ENCODE results near the gene RIC8B.

RIC8B gene

DNA sequence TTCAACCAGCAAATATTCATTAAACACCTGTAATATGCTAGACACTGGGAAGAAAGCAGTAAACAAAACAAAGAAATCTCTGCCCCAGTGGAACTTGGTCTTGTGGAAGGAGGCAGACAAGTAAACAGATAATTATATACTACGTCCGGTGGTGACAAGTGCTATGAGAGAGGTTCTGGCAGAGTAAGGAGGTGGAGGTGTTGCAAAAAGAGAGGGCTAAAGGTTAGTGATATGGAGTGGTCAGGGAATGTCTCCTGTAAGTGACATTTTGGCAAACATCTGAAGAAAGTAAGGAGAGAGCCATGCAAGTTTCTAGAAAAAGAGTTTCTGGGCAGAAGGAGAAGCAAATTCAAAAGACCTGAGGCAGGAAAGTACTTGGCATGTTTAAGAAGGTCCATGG is 73.4 kb downstream of the RIC8B start:
- H3K4me2 ChIP-seq (ENCODE audit: low read length), result no peak overlapping the region
- H3K27me3 ChIP-seq (ENCODE audit: low read depth, low read length), result no peaks in the 10 kb centered on the region
- no peaks in the 10 kb centered on the region for H3K9me3 ChIP-seq (ENCODE audit: insufficient read depth, low read length)
- H3K27ac ChIP-seq (ENCODE audit: low read length), result no peak overlapping the region
- no peak for TF ChIP-seq EZH2phosphoT487 (IDR thresholded peaks at IDR 0.05; ENCODE audit: low read depth)
- TF ChIP-seq, protein P1, sequence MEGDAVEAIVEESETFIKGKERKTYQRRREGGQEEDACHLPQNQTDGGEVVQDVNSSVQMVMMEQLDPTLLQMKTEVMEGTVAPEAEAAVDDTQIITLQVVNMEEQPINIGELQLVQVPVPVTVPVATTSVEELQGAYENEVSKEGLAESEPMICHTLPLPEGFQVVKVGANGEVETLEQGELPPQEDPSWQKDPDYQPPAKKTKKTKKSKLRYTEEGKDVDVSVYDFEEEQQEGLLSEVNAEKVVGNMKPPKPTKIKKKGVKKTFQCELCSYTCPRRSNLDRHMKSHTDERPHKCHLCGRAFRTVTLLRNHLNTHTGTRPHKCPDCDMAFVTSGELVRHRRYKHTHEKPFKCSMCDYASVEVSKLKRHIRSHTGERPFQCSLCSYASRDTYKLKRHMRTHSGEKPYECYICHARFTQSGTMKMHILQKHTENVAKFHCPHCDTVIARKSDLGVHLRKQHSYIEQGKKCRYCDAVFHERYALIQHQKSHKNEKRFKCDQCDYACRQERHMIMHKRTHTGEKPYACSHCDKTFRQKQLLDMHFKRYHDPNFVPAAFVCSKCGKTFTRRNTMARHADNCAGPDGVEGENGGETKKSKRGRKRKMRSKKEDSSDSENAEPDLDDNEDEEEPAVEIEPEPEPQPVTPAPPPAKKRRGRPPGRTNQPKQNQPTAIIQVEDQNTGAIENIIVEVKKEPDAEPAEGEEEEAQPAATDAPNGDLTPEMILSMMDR (IDR thresholded peaks at IDR 0.05; ENCODE audit: low read depth, low read length), result no peak
- H3K9ac ChIP-seq (ENCODE audit: low read length), result no peak overlapping the region
- no peaks in the 10 kb centered on the region for H4K20me1 ChIP-seq (ENCODE audit: insufficient read depth, low read length)
- peaks cover 4% of the 10 kb centered on the region for H3K36me3 ChIP-seq (replicated peaks; ENCODE audit: low read depth, low read length)
- no peak overlapping the region for H2AFZ ChIP-seq (ENCODE audit: low read depth, low read length)
- H3K4me3 ChIP-seq (ENCODE audit: low read length), result no peak overlapping the region
- no peaks in the 10 kb centered on the region for H3K79me2 ChIP-seq (ENCODE audit: low read length)
- H3K4me1 ChIP-seq (ENCODE audit: low read length), result no peaks in the 10 kb centered on the region

DNA sequence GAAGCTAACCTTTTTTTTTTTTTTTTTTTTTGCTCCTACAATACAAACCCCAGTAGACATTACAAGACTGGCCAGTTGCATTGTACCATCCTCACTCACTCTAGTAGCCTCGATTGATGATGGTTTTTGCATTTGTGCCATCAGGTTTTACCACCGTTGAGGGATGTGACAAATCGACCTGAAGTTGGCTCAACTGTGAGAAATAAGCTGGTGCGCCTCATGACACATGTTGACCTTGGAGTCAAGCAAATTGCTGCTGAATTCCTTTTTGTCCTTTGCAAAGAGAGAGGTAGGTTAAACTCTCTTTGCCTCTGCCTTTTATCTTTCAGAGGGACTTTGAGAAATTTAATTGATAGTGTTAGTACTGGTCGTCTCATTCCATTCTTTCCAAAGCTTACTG is 76.8 kb downstream of the RIC8B start:
- H3K27ac ChIP-seq (ENCODE audit: low read length), result no peak overlapping the region
- H2AFZ ChIP-seq (ENCODE audit: low read depth, low read length), result no peak overlapping the region
- H3K79me2 ChIP-seq (ENCODE audit: low read length), result no peaks in the 10 kb centered on the region
- H3K36me3 ChIP-seq (replicated peaks; ENCODE audit: low read depth, low read length), result peaks cover 2% of the 10 kb centered on the region
- H3K9me3 ChIP-seq (ENCODE audit: insufficient read depth, low read length), result no peaks in the 10 kb centered on the region
- no peak overlapping the region for H3K9ac ChIP-seq (ENCODE audit: low read length)
- no peak overlapping the region for H3K4me3 ChIP-seq (ENCODE audit: low read length)
- no peaks in the 10 kb centered on the region for H3K4me1 ChIP-seq (ENCODE audit: low read length)
- TF ChIP-seq, protein P1 (IDR thresholded peaks at IDR 0.05; ENCODE audit: low read depth, low read length), result no peak
- no peak for TF ChIP-seq EZH2phosphoT487 (IDR thresholded peaks at IDR 0.05; ENCODE audit: low read depth)
- H4K20me1 ChIP-seq (ENCODE audit: insufficient read depth, low read length), result no peaks in the 10 kb centered on the region
- no peak overlapping the region for H3K4me2 ChIP-seq (ENCODE audit: low read length)
- no peaks in the 10 kb centered on the region for H3K27me3 ChIP-seq (ENCODE audit: low read depth, low read length)

DNA sequence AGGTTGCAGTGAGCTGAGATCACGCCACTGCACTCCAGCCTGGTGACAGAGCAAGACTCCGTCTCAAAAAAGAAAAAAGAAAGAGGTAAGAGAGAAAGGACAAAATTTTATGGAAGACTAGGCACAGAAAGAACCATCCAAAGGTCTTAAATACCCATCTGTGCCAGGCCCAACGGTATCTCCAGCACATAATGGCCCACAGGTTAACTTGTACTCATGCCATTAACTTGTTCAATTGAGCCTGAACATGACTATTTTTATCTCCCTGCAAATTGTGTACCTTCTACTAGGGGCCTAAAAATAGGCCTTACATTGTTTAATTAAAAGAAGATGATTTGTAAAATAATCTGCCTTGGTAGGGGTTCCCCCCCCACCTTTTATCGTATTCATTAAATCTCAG is 80.2 kb downstream of the RIC8B start:
- no peaks in the 10 kb centered on the region for H3K79me2 ChIP-seq (ENCODE audit: low read length)
- H3K36me3 ChIP-seq (replicated peaks; ENCODE audit: low read depth, low read length), result no peaks in the 10 kb centered on the region

DNA sequence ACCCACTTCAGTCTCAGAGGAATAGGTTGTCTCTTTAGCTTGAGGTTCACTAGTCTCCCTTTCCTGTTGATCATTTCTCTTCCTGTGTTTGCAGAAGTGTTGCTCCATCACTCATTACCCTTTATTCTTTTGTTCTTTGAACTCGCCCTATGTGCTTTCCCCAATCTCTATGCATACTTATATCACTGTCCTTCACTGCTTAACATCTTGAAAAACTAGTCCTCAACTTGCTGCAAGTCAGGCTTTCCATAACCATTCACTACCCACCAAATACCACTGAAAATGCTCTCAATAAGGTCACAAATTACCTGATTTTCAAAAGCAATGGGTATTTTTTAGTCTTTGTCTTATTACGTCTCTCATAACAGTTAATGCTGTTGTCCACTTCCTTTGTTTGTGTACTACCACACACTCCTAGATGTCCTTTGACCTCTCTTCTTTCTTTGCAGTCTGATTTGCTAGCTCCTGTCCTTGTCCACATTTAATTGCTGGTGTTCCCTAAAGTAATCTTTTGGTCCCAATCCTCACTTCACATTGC is 80.8 kb downstream of the RIC8B start:
- TF ChIP-seq, protein P1 (IDR thresholded peaks at IDR 0.05; ENCODE audit: low read depth, low read length), result no peak
- TF ChIP-seq EZH2phosphoT487 (IDR thresholded peaks at IDR 0.05; ENCODE audit: low read depth), result no peak
- Histone ChIP-seq H3K36me3 (replicated peaks; ENCODE audit: low read depth, low read length) (peaks cover 2% of the 10 kb centered on the region), H2AFZ (ENCODE audit: low read depth, low read length) (no peak overlapping the region), H4K20me1 (ENCODE audit: insufficient read depth, low read length) (no peaks in the 10 kb centered on the region), H3K9ac (ENCODE audit: low read length) (no peak overlapping the region), H3K79me2 (ENCODE audit: low read length) (no peaks in the 10 kb centered on the region), H3K4me2 (ENCODE audit: low read length) (no peak overlapping the region), H3K4me1 (ENCODE audit: low read length) (no peaks in the 10 kb centered on the region), H3K9me3 (ENCODE audit: insufficient read depth, low read length) (no peaks in the 10 kb centered on the region), H3K4me3 (ENCODE audit: low read length) (no peak overlapping the region), H3K27ac (ENCODE audit: low read length) (no peak overlapping the region), H3K27me3 (ENCODE audit: low read depth, low read length) (no peaks in the 10 kb centered on the region)

More for the DNA sequence above, 80.2 kb downstream of the RIC8B start:
- no peak overlapping the region for H3K4me3 ChIP-seq (ENCODE audit: low read length)
- no peaks in the 10 kb centered on the region for H4K20me1 ChIP-seq (ENCODE audit: insufficient read depth, low read length)
- no peaks in the 10 kb centered on the region for H3K9me3 ChIP-seq (ENCODE audit: insufficient read depth, low read length)
- no peak overlapping the region for H3K9ac ChIP-seq (ENCODE audit: low read length)
- TF ChIP-seq, protein P1 (IDR thresholded peaks at IDR 0.05; ENCODE audit: low read depth, low read length), result no peak
- no peak for TF ChIP-seq EZH2phosphoT487 (IDR thresholded peaks at IDR 0.05; ENCODE audit: low read depth)
- H3K27me3 ChIP-seq (ENCODE audit: low read depth, low read length), result no peaks in the 10 kb centered on the region
- H3K4me2 ChIP-seq (ENCODE audit: low read length), result no peak overlapping the region
- H3K4me1 ChIP-seq (ENCODE audit: low read length), result no peaks in the 10 kb centered on the region
- no peak overlapping the region for H3K27ac ChIP-seq (ENCODE audit: low read length)
- H2AFZ ChIP-seq (ENCODE audit: low read depth, low read length), result no peak overlapping the region
